Measurements from ENCODE around the gene USF3. TPM values are rescaled to one million over a fixed set of nuclear protein-coding genes. Genes with fewer than 3 reads are reported as not detected.

The USF3 gene
- total RNA-seq, 1 experiment from 2014 or later: 13.5 TPM

- no peak overlapping the region for H2AFZ ChIP-seq (ENCODE audit: low read depth, low read length, poor library complexity, severe bottlenecking)
- intact Hi-C loops (cut with micrococcal nuclease): no loop called here
- no peaks in the 10 kb centered on the region for H3K79me2 ChIP-seq (ENCODE audit: insufficient read depth, low read length)
- H3K36me3 ChIP-seq (ENCODE audit: control insufficient read depth in 1 of 2, insufficient read depth in 2 of 2, low read length in 2 of 2): peaks cover 0 to 7% of the 10 kb centered on the region in 2 experiments; a peak in 1 of 4 replicates
- no peaks in the 10 kb centered on the region for H3K9me2 ChIP-seq (ENCODE audit: insufficient read depth)
- no peak overlapping the region for H3K4me3 ChIP-seq (replicated peaks in 1 of 2; ENCODE audit: low read depth in 1 of 2, low read length in 2 of 2)
- H3K9me3 ChIP-seq (ENCODE audit: control insufficient read depth in 1 of 2, insufficient read depth in 1 of 2, low read depth in 1 of 2, low read length in 2 of 2): no peaks in the 10 kb centered on the region
- ChIA-PET RAD21 (ENCODE audit: low non-redundant PET in 1 of 2, low total read pairs in 2 of 2, uncharacterized antibody in 2 of 2, unreplicated experiment in 2 of 2) (no interaction called here), POLR2A (no interaction called here), CTCF (no interaction called here)
- no peak for ATAC-seq
- no peak for DNase-seq (ENCODE audit: low read depth, low spot score)
- H3K4me2 ChIP-seq (ENCODE audit: low read length): no peak overlapping the region
- H3K9ac ChIP-seq (ENCODE audit: low read length): no peak overlapping the region
- H3K27ac ChIP-seq (ENCODE audit: low read depth, low read length): no peak overlapping the region
- TF ChIP-seq EGR1 (IDR thresholded peaks at IDR 0.05; ENCODE audit: low read depth): no peak
- no peak for TF ChIP-seq ZNF274 (IDR thresholded peaks at IDR 0.05; ENCODE audit: low read depth, low read length)
- TF ChIP-seq CEBPB (IDR thresholded peaks at IDR 0.05; ENCODE audit: low read depth): no peak
- TF ChIP-seq EZH2phosphoT487 (IDR thresholded peaks at IDR 0.05; ENCODE audit: borderline replicate concordance): no peak
- TF ChIP-seq EZH2 (IDR thresholded peaks at IDR 0.05): no peak
- TF ChIP-seq TCF7L2 (IDR thresholded peaks at IDR 0.05; ENCODE audit: borderline replicate concordance, extremely low read depth, insufficient read depth, insufficient read length): no peak
- TF ChIP-seq POLR2AphosphoS5 (IDR thresholded peaks at IDR 0.05; ENCODE audit: low read depth, low read length): no peak
- TF ChIP-seq SIN3A (IDR thresholded peaks at IDR 0.05; ENCODE audit: low read depth): no peak
- no peak for TF ChIP-seq JUND (IDR thresholded peaks at IDR 0.05)
- no peaks in the 10 kb centered on the region for H3K27me3 ChIP-seq (ENCODE audit: insufficient read depth, low read length)
- no peaks in the 10 kb centered on the region for H3K4me1 ChIP-seq (ENCODE audit: control insufficient read depth in 1 of 2, insufficient read depth in 2 of 2, low read length in 2 of 2)
- H4K20me1 ChIP-seq (ENCODE audit: insufficient read depth): no peaks in the 10 kb centered on the region
- BruUV-seq (replicated peaks): no TSS peak
These were observed 33.1 kb downstream of the USF3 start for GRCh38 chr3:113663324-113663750.

DNA sequence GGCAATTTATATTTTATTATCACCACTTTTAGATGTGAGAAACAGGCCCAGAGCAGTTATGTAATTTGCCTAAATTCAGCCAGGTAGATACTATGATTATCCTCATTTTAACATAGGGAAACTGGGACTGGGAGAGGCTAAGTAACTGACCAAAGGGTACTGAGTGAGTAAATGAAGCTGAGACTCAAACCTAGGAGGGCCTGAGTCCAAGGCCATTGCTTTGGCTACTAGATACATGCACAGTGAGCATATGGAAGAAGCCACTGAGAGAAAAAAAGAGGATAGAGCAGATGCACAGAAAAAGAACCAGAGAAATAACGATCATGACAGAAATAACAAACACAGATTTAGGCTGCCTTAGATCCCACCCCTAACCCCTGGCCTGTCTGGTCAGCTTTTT, 33.6 kb downstream of the USF3 start:
- Histone ChIP-seq H4K20me1 (ENCODE audit: insufficient read depth) (no peaks in the 10 kb centered on the region), H3K36me3 (ENCODE audit: control insufficient read depth in 1 of 2, insufficient read depth in 2 of 2, low read length in 2 of 2) (peaks cover 0 to 7% of the 10 kb centered on the region in 2 experiments; a peak in 1 of 4 replicates), H3K4me3 (replicated peaks in 1 of 2; ENCODE audit: low read depth in 1 of 2, low read length in 2 of 2) (no peak overlapping the region), H3K9me3 (ENCODE audit: control insufficient read depth in 1 of 2, insufficient read depth in 1 of 2, low read depth in 1 of 2, low read length in 2 of 2) (no peaks in the 10 kb centered on the region), H3K9ac (ENCODE audit: low read length) (no peak overlapping the region), H3K79me2 (ENCODE audit: insufficient read depth, low read length) (no peaks in the 10 kb centered on the region), H3K9me2 (ENCODE audit: insufficient read depth) (no peaks in the 10 kb centered on the region), H3K27ac (ENCODE audit: low read depth, low read length) (no peak overlapping the region), H3K27me3 (ENCODE audit: insufficient read depth, low read length) (no peaks in the 10 kb centered on the region), H2AFZ (ENCODE audit: low read depth, low read length, poor library complexity, severe bottlenecking) (no peak overlapping the region), H3K4me2 (ENCODE audit: low read length) (no peak overlapping the region), H3K4me1 (ENCODE audit: control insufficient read depth in 1 of 2, insufficient read depth in 2 of 2, low read length in 2 of 2) (no peaks in the 10 kb centered on the region)
- DNase-seq (ENCODE audit: low read depth, low spot score): no peak
- POLR2A ChIA-PET: no interaction called here
- RAD21 ChIA-PET (ENCODE audit: low non-redundant PET in 1 of 2, low total read pairs in 2 of 2, uncharacterized antibody in 2 of 2, unreplicated experiment in 2 of 2): no interaction called here
- ATAC-seq: no peak
- CTCF ChIA-PET: no interaction called here
- no TSS peak for BruUV-seq (replicated peaks)
- TF ChIP-seq ZNF274 (IDR thresholded peaks at IDR 0.05; ENCODE audit: low read depth, low read length) (no peak), SRF (IDR thresholded peaks at IDR 0.05; ENCODE audit: low read depth) (no peak)
- TF ChIP-seq, protein P1, sequence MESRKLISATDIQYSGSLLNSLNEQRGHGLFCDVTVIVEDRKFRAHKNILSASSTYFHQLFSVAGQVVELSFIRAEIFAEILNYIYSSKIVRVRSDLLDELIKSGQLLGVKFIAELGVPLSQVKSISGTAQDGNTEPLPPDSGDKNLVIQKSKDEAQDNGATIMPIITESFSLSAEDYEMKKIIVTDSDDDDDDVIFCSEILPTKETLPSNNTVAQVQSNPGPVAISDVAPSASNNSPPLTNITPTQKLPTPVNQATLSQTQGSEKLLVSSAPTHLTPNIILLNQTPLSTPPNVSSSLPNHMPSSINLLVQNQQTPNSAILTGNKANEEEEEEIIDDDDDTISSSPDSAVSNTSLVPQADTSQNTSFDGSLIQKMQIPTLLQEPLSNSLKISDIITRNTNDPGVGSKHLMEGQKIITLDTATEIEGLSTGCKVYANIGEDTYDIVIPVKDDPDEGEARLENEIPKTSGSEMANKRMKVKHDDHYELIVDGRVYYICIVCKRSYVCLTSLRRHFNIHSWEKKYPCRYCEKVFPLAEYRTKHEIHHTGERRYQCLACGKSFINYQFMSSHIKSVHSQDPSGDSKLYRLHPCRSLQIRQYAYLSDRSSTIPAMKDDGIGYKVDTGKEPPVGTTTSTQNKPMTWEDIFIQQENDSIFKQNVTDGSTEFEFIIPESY (IDR thresholded peaks at IDR 0.05; ENCODE audit: extremely low read depth, insufficient replicate concordance, low read length): no peak
- intact Hi-C loops (cut with micrococcal nuclease): no loop called here
